PC-3 (cell line): ENCODE results near the gene NOSTRIN.

Source experiments
- EZH2 ChIP-seq: fragments of 300-600 bp; sonication (generic); IDR thresholded peaks from one replicate; pipeline ENCODE4 v1.6.1; 2017; ENCODE audit warnings: antibody characterized with exemption, mild to moderate bottlenecking, low read length; ENCODE audit not compliant: unreplicated experiment
- TF ChIP-seq, protein P1 (sequence below): fragments of 300-600 bp; sonication (generic); conservative IDR thresholded peaks from 2 replicates; pipeline ENCODE4 v1.5.1; 2017; ENCODE audit warnings: antibody characterized with exemption, low read depth, mild to moderate bottlenecking, low read length

DNA sequence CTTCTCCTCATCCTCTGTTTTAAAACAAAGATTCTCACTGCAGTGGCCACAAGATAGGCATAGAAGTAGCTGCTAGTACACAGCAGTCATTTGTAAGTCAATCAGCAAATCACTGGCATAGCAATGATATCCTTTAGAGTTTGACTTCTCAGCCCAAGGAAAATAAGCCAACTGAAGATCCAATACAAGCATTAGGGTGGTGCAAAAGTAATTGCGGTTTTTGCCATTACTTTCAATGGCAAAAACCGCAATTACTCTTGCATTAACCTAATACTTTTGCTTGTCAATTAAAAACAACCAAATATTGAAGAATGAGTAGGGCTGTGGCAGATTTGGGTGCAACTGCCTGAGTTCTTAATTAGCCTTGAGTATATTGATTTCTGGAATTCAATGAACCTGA, 101.5 kb downstream of the NOSTRIN start:
- TF ChIP-seq, protein P1, sequence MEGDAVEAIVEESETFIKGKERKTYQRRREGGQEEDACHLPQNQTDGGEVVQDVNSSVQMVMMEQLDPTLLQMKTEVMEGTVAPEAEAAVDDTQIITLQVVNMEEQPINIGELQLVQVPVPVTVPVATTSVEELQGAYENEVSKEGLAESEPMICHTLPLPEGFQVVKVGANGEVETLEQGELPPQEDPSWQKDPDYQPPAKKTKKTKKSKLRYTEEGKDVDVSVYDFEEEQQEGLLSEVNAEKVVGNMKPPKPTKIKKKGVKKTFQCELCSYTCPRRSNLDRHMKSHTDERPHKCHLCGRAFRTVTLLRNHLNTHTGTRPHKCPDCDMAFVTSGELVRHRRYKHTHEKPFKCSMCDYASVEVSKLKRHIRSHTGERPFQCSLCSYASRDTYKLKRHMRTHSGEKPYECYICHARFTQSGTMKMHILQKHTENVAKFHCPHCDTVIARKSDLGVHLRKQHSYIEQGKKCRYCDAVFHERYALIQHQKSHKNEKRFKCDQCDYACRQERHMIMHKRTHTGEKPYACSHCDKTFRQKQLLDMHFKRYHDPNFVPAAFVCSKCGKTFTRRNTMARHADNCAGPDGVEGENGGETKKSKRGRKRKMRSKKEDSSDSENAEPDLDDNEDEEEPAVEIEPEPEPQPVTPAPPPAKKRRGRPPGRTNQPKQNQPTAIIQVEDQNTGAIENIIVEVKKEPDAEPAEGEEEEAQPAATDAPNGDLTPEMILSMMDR, result no peak
- no peak for TF ChIP-seq EZH2
